HAP-1 (cell line): ENCODE results near the gene EFCAB6.
"Not testable (repeated sequence)": the region's sequence is repeated elsewhere in the genome, so short reads cannot be mapped to it uniquely, and the experiment has no call there.

Experiments used
- DNase-seq, 2 experiments: peaks; one replicate each; pipeline ENCODE4 v3.0.0-alpha.2; 2016 to 2020; ENCODE audit warnings: low spot score in 2 of 2
- H3K27me3 ChIP-seq: fragments of 250-450 bp; sonication (Bioruptor Pico); 2 replicates; pipeline ENCODE4 v1.5.1; 2020; ENCODE audit warnings: low read depth, mild to moderate bottlenecking, moderate library complexity
- H3K36me3 ChIP-seq: fragments of 250-450 bp; sonication (Bioruptor Pico); replicated peaks from 2 replicates; pipeline ENCODE4 v1.5.1; 2020; ENCODE audit warnings: mild to moderate bottlenecking
- H3K4me1 ChIP-seq: fragments of 250-450 bp; sonication (Bioruptor Pico); 2 replicates; pipeline ENCODE4 v1.5.1; 2020; ENCODE audit warnings: mild to moderate bottlenecking
- H3K4me3 ChIP-seq: fragments of 250-450 bp; sonication (Bioruptor Pico); 2 replicates; pipeline ENCODE4 v1.5.1; 2020; ENCODE audit warnings: mild to moderate bottlenecking, moderate library complexity
- H3K9me3 ChIP-seq: fragments of 250-450 bp; sonication (Bioruptor Pico); 2 replicates; pipeline ENCODE4 v1.5.1; 2020; ENCODE audit warnings: mild to moderate bottlenecking, moderate library complexity
- in situ Hi-C: fragments of 300-500 bp; cut with MboI; formaldehyde crosslinking; loops from 3 replicates; pipeline ENCODE4 v1.14.3; 2020; ENCODE audit warnings: low sequenced_read_pairs, inconsistent platforms, mixed read lengths

Gene EFCAB6

DNA sequence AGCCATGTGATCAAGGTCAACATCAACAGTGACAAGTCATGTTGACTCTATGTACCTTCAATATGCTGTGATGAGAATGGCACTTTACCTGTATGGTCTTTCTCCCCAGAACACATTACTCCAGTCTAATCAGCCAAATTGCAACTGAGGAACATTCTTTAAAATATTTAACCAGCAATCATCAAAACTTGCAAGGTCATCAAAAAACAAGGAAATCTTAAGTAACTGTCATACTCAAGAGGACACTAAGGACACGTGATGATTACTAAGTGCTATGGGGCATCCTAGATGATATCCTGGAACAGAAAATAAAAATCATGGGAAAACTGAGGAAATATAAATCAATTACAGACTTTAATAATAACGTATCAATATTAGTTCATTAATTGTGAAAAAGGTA is 118.9 kb downstream of the EFCAB6 start:
- in situ Hi-C loops = no loop called here
- no peak for DNase-seq
- Histone ChIP-seq H3K4me1 (no peaks in the 10 kb centered on the region), H3K36me3 (no peaks in the 10 kb centered on the region), H3K27me3 (no peaks in the 10 kb centered on the region), H3K4me3 (no peak overlapping the region), H3K9me3 (no peaks in the 10 kb centered on the region)

DNA sequence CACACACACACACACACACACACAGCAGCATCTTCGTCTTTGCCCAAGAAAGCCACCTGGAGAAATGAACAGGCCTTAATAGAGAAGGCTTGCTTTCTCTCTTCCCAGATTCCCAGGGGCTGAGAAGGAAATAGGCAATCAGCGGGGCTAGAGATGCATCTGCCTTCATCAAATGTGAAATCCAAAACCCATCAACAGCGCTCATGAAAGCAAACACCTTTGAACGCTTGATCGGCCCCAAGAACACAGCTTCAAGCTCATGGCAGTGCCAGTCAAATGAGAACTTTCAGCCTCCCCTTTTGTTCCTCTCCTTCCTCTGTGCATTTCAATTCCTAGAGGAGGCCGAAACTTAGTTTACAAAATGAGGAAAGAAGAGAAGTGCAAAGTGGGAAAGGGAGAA is 122.7 kb downstream of the EFCAB6 start:
- no peak overlapping the region for H3K4me3 ChIP-seq
- no peak for DNase-seq
- in situ Hi-C loops = no loop called here
- H3K9me3 ChIP-seq = no peaks in the 10 kb centered on the region
- H3K36me3 ChIP-seq = no peaks in the 10 kb centered on the region
- H3K27me3 ChIP-seq = no peaks in the 10 kb centered on the region
- no peaks in the 10 kb centered on the region for H3K4me1 ChIP-seq

DNA sequence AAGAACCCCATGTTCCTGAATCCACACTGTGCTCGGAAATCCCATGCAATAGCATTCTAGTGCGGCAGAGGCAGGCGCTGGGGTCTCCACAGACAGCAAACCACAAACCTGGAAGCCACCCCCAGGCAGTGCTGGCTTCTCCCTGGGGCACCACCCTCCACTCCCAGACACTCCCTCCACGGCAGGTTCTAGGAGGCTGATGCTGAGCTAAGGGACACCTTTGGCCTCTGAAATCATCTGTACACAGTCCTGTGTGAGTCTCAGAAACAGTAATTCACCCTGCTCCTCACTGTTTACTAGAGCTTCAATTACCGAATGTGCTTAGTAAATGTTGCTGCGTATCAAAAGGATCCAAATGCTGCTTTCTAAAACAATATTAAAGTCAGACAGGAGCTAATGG is 129.3 kb downstream of the EFCAB6 start:
- H3K4me3 ChIP-seq = no peak overlapping the region

DNA sequence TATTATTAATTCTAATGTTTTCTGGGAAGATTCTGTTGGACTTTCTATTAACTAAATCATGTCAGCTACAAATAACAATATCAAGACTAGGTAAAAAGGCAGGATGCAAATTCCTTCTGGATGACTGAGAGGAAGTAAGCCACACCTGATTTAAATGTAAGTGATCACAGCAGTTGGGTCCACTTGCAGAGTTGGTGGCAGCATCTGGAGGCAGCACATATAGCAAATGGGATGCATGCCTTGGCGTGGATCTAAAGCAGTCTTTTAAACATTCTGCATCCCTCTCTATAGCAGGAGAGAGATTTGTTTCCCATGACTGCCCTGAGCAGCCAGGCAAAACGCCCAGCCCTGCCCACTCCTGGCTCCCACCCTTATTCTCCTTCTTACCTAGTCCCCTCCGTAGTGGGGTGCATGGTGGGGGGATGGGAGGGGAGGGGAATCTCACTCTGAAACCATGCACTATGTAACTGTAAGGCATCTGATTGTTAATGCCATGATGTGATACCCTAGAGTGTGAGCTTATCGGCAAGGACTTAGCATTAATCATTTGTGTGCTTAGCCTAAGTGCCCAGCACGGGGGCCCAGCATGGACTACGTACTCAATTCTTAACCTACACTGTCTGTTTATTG is 130.3 kb downstream of the EFCAB6 start:
- DNase-seq = no peak
- H3K36me3 ChIP-seq = no peaks in the 10 kb centered on the region
- no peaks in the 10 kb centered on the region for H3K27me3 ChIP-seq
- H3K4me1 ChIP-seq = no peaks in the 10 kb centered on the region
- no peaks in the 10 kb centered on the region for H3K9me3 ChIP-seq
- in situ Hi-C loops = no loop called here
- no peak overlapping the region for H3K4me3 ChIP-seq

More for the DNA sequence above, 129.3 kb downstream of the EFCAB6 start:
- in situ Hi-C loops = no loop called here
- Histone ChIP-seq H3K36me3 (no peaks in the 10 kb centered on the region), H3K9me3 (no peaks in the 10 kb centered on the region), H3K4me1 (no peaks in the 10 kb centered on the region), H3K27me3 (no peaks in the 10 kb centered on the region)
- no peak for DNase-seq

DNA sequence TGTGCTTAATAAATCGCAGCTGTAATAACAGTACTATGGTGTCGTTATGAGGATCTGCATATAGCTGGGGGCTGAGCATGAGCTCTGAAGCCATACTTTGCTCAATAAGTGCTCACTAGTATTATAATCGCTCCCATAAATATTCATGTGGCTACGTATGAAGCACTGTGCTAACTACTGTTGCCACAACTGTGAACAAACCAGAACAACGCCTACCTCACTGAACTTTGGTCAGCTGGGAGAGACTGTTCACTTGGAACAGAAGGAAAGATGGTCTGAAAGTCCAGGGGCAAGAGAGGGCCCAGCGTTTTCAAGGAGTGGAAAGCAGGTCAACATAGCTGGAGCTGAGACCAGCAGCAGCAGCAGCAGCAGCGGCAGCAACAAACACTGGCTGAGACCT is 141.6 kb downstream of the EFCAB6 start:
- no peaks in the 10 kb centered on the region for H3K4me1 ChIP-seq
- no peak overlapping the region for H3K4me3 ChIP-seq
- peaks cover under 1% of the 10 kb centered on the region; the same call in 1 of the 2 replicates for H3K27me3 ChIP-seq
- no peaks in the 10 kb centered on the region for H3K9me3 ChIP-seq
- H3K36me3 ChIP-seq = no peaks in the 10 kb centered on the region
- in situ Hi-C loops = no loop called here
- DNase-seq = no peak

DNA sequence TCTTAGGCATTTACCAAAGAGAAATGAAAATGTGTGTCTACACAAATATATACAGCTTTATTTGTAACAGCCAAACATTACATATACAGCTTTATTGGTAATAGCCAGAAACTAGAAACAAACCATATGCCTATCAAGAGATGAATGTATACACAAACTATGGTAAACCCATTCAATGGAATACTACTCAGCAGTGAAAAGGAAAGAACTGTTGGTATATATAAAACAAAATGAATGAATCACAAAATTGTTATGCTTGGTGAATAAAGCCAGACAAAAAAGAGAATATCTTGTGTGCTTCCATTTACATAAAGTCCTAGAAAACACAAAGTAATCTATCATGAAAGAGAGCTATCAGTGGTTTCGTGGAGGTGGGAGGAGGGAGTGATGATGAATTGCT is 142.9 kb downstream of the EFCAB6 start:
- no peak for DNase-seq
- no peaks in the 10 kb centered on the region for H3K9me3 ChIP-seq
- in situ Hi-C loops = no loop called here
- no peak overlapping the region for H3K4me3 ChIP-seq
- no peaks in the 10 kb centered on the region for H3K36me3 ChIP-seq
- H3K27me3 ChIP-seq = peaks cover 3% of the 10 kb centered on the region; the same call in 1 of the 2 replicates
- no peaks in the 10 kb centered on the region for H3K4me1 ChIP-seq

DNA sequence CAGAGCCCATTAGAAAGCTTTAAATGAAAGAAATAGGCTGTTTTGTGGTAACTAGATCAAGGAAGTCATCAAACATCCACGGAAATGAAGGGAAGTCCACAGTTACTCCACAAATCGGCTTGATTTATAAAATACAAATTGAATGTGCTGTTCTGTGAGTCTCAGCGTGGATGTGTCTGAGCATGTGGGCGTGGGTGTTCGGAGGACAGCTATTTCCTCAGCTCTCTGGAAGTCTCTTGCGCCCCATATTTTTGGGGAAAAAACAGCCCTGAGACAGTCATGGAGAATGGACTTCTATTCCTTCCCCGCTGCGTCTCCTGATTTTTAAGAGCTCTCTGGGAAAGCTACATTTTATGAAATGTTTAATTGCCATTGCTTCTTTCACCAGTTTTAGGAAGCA is 144.4 kb downstream of the EFCAB6 start:
- no peaks in the 10 kb centered on the region for H3K36me3 ChIP-seq
- no peak for DNase-seq
- peaks cover 3% of the 10 kb centered on the region; the same call in 1 of the 2 replicates for H3K27me3 ChIP-seq
- H3K4me1 ChIP-seq = no peaks in the 10 kb centered on the region
- H3K4me3 ChIP-seq = no peak overlapping the region
- no peaks in the 10 kb centered on the region for H3K9me3 ChIP-seq
- in situ Hi-C loops = no loop called here

DNA sequence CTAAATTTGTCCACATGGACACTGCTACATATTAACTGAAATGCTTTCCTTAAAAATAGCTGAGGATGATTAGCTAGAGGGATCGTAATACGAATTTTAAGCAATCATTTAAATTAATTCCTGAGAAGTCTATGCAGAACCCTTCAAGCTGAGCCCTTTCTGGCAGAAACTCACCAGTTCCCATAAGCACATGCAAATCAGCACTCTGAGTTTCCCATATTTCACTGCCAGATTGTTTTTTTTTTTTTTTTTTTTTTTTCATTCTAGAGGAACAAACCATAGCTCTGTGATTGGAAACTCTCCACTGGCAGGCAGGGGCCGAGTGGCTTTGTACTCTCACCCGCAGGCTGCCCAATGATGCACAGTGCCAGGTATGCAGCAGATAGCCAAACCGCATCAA is 145.6 kb downstream of the EFCAB6 start:
- in situ Hi-C loops = no loop called here
- H3K4me3 ChIP-seq = no peak overlapping the region
- no peaks in the 10 kb centered on the region for H3K36me3 ChIP-seq
- H3K4me1 ChIP-seq = no peaks in the 10 kb centered on the region
- peaks cover 3% of the 10 kb centered on the region; the same call in 1 of the 2 replicates for H3K27me3 ChIP-seq
- no peaks in the 10 kb centered on the region for H3K9me3 ChIP-seq
- no peak for DNase-seq

DNA sequence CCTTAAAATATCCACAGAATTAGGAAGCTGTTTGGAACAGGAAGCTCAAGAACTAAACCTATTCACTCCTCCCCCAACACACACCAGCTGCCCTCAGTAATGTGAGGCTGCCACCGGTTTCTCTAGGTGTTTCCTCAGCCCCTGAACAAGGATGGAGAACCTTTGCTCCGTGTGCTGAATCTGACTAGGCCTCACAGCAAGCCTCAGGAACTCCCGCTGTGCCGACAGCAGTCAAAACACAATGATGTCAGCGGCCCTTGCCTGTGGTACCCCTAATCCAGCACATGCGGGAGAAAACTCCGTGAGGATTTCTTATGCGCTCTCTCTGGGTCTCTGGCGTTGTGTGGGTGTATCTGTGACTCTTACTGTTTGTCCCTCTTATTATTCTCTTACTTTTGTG is 153.3 kb downstream of the EFCAB6 start:
- Histone ChIP-seq H3K4me3 (no peak overlapping the region), H3K4me1 (no peaks in the 10 kb centered on the region), H3K36me3 (no peaks in the 10 kb centered on the region), H3K27me3 (0 out of 2 replicates have a peak, but pooled peaks cover 3% of the 10 kb centered on the region), H3K9me3 (no peaks in the 10 kb centered on the region)
- DNase-seq = no peak
- in situ Hi-C loops = no loop called here

DNA sequence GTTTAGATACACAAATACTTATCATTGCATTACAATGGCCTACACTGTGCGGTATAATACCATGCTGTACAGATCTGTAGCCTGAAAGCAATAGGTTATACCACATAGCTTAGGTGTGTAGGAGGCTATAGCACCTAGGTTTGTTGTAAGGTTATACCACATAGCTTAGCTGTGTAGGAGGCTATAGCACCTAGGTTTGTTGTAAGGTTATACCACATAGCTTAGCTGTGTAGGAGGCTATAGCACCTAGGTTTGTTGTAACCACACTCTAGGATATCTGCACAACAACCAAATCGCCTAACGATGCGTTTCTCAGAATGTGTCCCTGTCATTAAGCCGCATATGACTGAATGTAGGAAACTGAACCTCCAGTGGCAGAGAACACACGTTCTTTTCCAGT is 155.5 kb downstream of the EFCAB6 start:
- in situ Hi-C loops, H3K4me3 ChIP-seq, H3K9me3 ChIP-seq, DNase-seq, H3K27me3 ChIP-seq, H3K4me1 ChIP-seq, H3K36me3 ChIP-seq: not testable (repeated sequence)

DNA sequence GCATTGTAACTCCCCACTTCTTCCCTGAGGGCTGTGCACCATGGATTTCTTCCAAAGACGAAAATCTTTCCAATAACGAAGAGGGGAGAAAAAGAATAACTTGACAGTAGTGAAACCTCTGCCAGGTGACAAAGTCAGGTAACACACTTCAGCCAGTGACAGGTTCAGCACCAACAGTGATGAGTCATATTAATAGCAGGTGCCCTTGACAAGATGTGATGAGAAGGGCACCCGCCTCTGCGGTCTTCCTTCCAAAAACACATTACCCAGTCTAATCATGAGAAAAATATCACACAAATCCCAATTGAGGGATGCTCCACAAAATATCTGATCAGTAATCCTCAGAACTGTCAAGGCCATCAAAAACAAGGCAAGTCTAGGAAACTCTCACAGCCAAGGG is 157.8 kb downstream of the EFCAB6 start:
- in situ Hi-C loops = no loop called here
- peaks cover 3% of the 10 kb centered on the region; the same call in 1 of the 2 replicates for H3K9me3 ChIP-seq
- H3K27me3 ChIP-seq = 0 out of 2 replicates have a peak, but pooled peaks cover 3% of the 10 kb centered on the region
- DNase-seq = no peak
- H3K4me3 ChIP-seq = no peak overlapping the region
- H3K36me3 ChIP-seq = no peaks in the 10 kb centered on the region
- H3K4me1 ChIP-seq = no peaks in the 10 kb centered on the region

DNA sequence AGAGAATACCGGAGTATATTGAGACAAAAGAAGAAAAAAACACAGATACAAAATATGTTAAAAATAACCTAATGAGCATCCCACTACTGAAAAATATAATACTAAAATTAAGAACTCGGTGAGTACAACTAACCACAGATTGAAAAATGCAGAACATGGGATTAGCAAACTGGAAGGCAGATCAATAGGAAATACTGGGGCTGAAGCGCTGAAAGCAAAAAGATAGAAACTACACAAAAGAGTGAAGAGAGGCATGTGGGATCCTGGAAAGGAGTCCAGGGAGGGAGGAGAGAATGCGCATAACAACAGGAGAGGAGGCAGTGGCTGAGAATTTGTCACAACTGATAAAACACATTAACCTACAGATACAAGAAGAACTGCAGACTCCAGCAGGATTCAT is 159.3 kb downstream of the EFCAB6 start:
- Histone ChIP-seq H3K4me3 (no peak overlapping the region), H3K9me3 (peaks cover 3% of the 10 kb centered on the region; the same call in 1 of the 2 replicates), H3K36me3 (no peaks in the 10 kb centered on the region), H3K27me3 (0 out of 2 replicates have a peak, but pooled peaks cover 3% of the 10 kb centered on the region), H3K4me1 (no peaks in the 10 kb centered on the region)
- in situ Hi-C loops = no loop called here
- no peak for DNase-seq

DNA sequence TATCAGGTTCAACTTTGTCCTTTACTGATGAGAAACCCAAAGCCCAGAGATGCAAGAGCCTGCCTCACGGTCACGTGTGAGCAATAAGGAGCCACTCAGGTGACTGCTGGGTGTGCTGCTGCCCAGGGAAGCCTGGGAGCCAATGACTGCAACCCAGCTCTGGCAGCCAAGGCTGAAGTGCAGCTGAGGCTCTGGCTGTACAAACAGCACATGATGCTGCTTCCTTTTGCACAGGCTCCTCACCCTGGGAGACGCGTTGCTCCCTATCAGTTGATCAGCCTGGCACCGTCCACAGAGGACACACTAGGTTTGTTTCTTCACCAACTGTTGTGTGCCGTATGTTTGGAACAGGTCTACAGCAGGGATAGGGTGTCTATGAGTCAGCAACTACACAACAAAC is 168.7 kb downstream of the EFCAB6 start:
- in situ Hi-C loops = no loop called here
- Histone ChIP-seq H3K27me3 (no peaks in the 10 kb centered on the region), H3K4me3 (no peak overlapping the region)

DNA sequence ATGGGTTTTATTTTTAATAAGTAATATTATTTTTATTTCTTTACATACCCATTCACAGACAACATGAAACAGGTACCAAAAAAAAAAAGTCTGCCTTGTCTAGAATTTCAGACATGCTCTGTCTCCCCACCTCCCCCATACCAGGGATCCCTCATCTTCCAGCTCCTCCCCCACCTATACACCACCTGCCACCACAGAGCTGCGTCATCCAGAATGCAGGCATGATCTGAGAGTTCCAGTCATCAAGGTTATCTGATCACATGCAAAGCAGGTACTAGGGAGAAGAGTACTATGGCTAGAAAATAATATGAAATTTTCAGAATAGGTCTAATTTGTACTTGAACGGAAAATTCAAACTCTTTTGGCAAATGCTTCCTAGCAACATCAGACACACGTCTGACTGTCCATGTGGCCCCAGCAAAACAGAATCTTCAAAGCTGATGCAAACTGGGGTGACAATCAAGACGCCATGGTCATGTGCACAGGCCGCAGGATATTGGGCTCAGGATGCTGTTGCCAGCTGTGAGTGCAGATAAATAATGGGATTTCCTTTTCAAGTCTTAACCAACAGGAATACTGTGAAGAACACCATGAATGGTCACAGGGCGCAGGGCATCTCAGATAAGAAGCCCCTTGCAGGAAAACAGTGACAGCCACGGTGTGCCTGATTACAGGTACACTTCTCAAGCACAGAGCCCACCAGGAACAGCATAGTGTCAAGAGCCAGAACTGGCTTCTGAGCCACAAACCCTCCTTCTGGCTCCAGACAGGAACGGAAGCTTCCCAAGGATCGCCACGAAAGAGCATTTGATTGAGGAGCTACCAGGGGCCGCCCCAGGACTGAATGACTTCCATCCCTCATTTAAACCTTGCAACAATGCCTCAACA is 169.5 kb downstream of the EFCAB6 start:
- in situ Hi-C loops = no loop called here
- DNase-seq = no peak
- peaks cover 6% of the 10 kb centered on the region for H3K9me3 ChIP-seq
- no peaks in the 10 kb centered on the region for H3K27me3 ChIP-seq
- no peaks in the 10 kb centered on the region for H3K36me3 ChIP-seq
- H3K4me1 ChIP-seq = no peaks in the 10 kb centered on the region
- no peak overlapping the region for H3K4me3 ChIP-seq

More for the DNA sequence above, 168.7 kb downstream of the EFCAB6 start:
- no peak for DNase-seq
- no peaks in the 10 kb centered on the region for H3K36me3 ChIP-seq
- H3K9me3 ChIP-seq = peaks cover 6% of the 10 kb centered on the region
- no peaks in the 10 kb centered on the region for H3K4me1 ChIP-seq
